Prostate gland (tissue), 2 donors: ENCODE measurements around the gene DGKE. TPM values are rescaled to one million over a fixed set of nuclear protein-coding genes. Genes with fewer than 3 reads are reported as not detected.

ENCODE experiments used
- DNase-seq: peaks from one replicate; pipeline ENCODE4 v3.0.0-alpha.2; 2019; ENCODE audit warnings: low spot score
- H3K27ac ChIP-seq, 2 donors: fragments of 200-600 bp; sonication (generic); 2 replicates each; pipeline ENCODE4 v1.5.1; 2017 to 2019
- H3K27me3 ChIP-seq: fragments of 200-600 bp; sonication (generic); replicated peaks from 2 replicates; pipeline ENCODE4 v1.5.1; 2019; ENCODE audit not compliant: insufficient read depth
- H3K36me3 ChIP-seq, 2 donors: fragments of 200-600 bp; sonication (generic); 1 replicate in 1 of 2; 2 replicates in 1 of 2; pipeline versions ENCODE4 v1.5.1 to v1.8.1; 2017 to 2019
- H3K4me1 ChIP-seq: fragments of 200-600 bp; sonication (generic); replicated peaks from 2 replicates; pipeline ENCODE4 v1.5.1; 2019
- H3K4me3 ChIP-seq, 2 donors: fragments of 200-600 bp; sonication (generic); 2 replicates each; pipeline ENCODE4 v1.5.1; 2017 to 2019
- H3K9me3 ChIP-seq: fragments of 200-600 bp; sonication (generic); 2 replicates; pipeline ENCODE4 v1.5.1; 2017
- POLR2A ChIP-seq: fragments of 450-650 bp; IDR thresholded peaks from one replicate; pipeline ENCODE4 v1.6.1; 2016; ENCODE audit warnings: antibody characterized with exemption, mild to moderate bottlenecking
- POLR2AphosphoS5 ChIP-seq: sonication (generic); formaldehyde crosslinking; IDR thresholded peaks from one replicate; pipeline ENCODE4 v1.6.1; 2017; ENCODE audit warnings: antibody characterized with exemption
- WGBS: methylation state at CpG from one replicate; pipeline ENCODE4 v1.1.5; 2018; 5-methylcytosine and 5-hydroxymethylcytosine counted together
- intact Hi-C: fragments of 100-400 bp; cut with DNase I; formaldehyde crosslinking; loops from one replicate; pipeline ENCODE4 v1.14.2; 2022
- total RNA-seq, 2 donors: library from RNA; depleted of rRNA; stranded (reverse); fragments of >200 nt; gene quantifications; one replicate each; pipeline ENCODE4 v1.1.0, GENCODE V29; 2016
- TF ChIP-seq, protein P1 (sequence below), 4 experiments: fragments of 200-600 bp in 2 of 4; fragments of 450-650 bp in 2 of 4; sonication (generic) in 2 of 4; IDR thresholded peaks; 1 replicate in 3 of 4; 2 replicates in 1 of 4; pipeline ENCODE4 v1.5.1; 2016 to 2019; ENCODE audit warnings: antibody characterized with exemption in 4 of 4, mild to moderate bottlenecking in 2 of 4, moderate library complexity in 2 of 4

The DGKE gene
- total RNA-seq, 2 donors from 2014 or later, result 7.7 to 13.3 TPM

DNA sequence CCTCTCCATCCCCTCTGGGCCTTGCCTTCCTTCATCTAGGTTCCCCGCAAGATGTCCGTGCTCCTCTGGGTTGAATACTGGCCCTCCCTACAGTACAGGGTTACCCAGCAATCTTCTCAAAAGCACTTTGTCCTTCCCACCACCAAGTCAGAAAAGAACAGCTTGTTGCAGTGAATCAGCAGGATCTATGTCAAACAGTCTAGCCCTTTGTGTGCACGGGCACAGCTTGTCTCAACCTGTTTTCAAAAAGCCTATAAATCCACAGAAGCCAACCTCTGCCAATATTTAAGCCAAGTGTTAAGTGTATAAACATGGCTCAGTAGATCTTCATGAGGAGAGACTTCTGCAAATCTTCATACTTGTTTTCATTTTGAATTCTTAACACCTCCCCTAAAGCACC, 25.4 kb upstream of the DGKE start:
- peak; percentile 86 for DNase-seq
- 15% methylated on average over 3 of the region's 3 CpGs for WGBS
- Histone ChIP-seq H3K36me3 (no peaks in the 10 kb centered on the region), H3K27me3 (no peaks in the 10 kb centered on the region), H3K4me1 (peaks cover 23% of the 10 kb centered on the region), H3K4me3 (no peak overlapping the region), H3K9me3 (no peaks in the 10 kb centered on the region), H3K27ac (peak overlapping the region; percentile 72 to 74)
- TF ChIP-seq POLR2A (no peak), POLR2AphosphoS5 (peak; percentile 97)
- intact Hi-C loops, result no loop called here

DNA sequence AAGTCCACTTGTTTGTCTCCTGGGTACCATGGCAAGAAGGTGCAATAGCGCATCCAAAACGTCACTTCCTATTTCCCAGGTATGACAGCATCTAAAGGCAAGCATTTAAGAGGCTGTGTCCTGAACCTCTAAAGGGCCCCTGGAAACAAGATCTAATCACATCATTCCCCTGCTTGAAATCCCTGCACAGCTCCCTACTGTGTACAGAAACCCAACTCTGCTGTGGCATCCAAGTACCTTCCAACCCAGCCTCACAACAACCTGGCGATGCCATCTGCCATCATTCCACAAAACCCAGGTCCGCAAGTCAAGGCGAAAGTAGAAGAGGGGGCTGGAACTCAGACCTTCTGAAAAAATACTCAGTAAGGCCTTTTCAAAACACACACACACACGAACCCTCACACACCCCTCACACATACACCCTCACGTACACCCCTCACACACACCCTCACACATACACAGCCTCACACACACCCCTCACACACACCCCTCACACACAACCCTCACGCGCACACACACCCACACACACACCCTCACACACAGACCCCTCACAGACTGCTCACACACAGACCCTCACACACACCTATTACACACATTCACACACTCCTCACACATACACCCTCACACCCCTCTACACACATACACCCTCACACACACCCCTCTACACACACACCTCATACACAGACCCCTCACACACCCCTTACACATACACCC, 24.7 kb upstream of the DGKE start:
- peak overlapping the region in 1 of 2 donors; percentile 38 for H3K27ac ChIP-seq
- no peak for DNase-seq
- H3K9me3 ChIP-seq, result no peaks in the 10 kb centered on the region
- WGBS, result 90% methylated on average over 9 of the region's 9 CpGs
- H3K4me1 ChIP-seq, result peaks cover 21% of the 10 kb centered on the region
- intact Hi-C loops, result no loop called here
- no peak for TF ChIP-seq POLR2AphosphoS5
- H3K27me3 ChIP-seq, result no peaks in the 10 kb centered on the region
- H3K4me3 ChIP-seq, result no peak overlapping the region
- H3K36me3 ChIP-seq, result no peaks in the 10 kb centered on the region

DNA sequence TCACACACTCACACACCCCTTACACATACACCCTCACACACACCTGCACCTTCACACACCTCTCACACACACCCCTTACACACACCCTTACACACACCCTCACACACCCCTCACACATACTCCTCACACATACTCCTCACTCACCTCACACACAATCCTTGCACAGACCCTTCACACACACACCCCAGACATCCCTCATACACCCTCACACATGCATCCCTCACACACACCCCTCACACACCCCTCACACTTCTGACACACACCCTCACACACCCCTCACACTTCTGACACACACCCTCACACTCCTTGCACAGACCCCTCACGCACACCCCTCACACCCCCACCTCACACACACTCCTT, 24.2 kb upstream of the DGKE start:
- Histone ChIP-seq H3K27ac (no peak overlapping the region), H3K9me3 (no peaks in the 10 kb centered on the region), H3K4me3 (no peak overlapping the region), H3K27me3 (no peaks in the 10 kb centered on the region), H3K36me3 (no peaks in the 10 kb centered on the region), H3K4me1 (peaks cover 16% of the 10 kb centered on the region)
- no peak for DNase-seq
- TF ChIP-seq, protein P1, sequence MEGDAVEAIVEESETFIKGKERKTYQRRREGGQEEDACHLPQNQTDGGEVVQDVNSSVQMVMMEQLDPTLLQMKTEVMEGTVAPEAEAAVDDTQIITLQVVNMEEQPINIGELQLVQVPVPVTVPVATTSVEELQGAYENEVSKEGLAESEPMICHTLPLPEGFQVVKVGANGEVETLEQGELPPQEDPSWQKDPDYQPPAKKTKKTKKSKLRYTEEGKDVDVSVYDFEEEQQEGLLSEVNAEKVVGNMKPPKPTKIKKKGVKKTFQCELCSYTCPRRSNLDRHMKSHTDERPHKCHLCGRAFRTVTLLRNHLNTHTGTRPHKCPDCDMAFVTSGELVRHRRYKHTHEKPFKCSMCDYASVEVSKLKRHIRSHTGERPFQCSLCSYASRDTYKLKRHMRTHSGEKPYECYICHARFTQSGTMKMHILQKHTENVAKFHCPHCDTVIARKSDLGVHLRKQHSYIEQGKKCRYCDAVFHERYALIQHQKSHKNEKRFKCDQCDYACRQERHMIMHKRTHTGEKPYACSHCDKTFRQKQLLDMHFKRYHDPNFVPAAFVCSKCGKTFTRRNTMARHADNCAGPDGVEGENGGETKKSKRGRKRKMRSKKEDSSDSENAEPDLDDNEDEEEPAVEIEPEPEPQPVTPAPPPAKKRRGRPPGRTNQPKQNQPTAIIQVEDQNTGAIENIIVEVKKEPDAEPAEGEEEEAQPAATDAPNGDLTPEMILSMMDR (IDR thresholded peaks at IDR 0.05), result no peak
- TF ChIP-seq POLR2A (no peak), POLR2AphosphoS5 (no peak)
- intact Hi-C loops, result no loop called here
- 83% methylated on average over 1 of the region's 1 CpG for WGBS

DNA sequence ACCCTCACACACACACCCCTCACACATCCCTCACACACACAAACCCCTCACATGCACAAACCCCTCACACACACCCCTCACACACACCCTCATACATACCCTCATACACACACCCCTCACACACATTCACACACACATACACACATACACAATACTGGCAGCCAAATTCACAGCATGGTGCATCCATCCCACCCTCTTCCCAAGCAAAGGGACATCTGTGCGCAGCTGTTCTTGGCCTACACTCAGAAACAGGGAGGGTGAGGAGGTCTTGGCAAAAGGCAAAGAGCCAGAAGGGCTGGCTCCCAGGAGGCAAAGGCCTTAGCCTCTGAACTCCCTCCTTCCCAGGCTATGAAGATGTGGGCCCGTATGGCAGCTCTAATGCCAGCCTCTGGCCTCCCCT, 23.6 kb upstream of the DGKE start:
- H3K9me3 ChIP-seq, result no peaks in the 10 kb centered on the region
- 85% methylated on average over 2 of the region's 2 CpGs for WGBS
- H3K36me3 ChIP-seq, result no peaks in the 10 kb centered on the region
- TF ChIP-seq POLR2A (no peak), POLR2AphosphoS5 (no peak)
- TF ChIP-seq, protein P1 (IDR thresholded peaks at IDR 0.05), result no peak
- no peak for DNase-seq
- H3K4me1 ChIP-seq, result peaks cover 13% of the 10 kb centered on the region
- no peak overlapping the region for H3K4me3 ChIP-seq
- H3K27ac ChIP-seq, result no peak overlapping the region
- no peaks in the 10 kb centered on the region for H3K27me3 ChIP-seq
- intact Hi-C loops, result no loop called here

DNA sequence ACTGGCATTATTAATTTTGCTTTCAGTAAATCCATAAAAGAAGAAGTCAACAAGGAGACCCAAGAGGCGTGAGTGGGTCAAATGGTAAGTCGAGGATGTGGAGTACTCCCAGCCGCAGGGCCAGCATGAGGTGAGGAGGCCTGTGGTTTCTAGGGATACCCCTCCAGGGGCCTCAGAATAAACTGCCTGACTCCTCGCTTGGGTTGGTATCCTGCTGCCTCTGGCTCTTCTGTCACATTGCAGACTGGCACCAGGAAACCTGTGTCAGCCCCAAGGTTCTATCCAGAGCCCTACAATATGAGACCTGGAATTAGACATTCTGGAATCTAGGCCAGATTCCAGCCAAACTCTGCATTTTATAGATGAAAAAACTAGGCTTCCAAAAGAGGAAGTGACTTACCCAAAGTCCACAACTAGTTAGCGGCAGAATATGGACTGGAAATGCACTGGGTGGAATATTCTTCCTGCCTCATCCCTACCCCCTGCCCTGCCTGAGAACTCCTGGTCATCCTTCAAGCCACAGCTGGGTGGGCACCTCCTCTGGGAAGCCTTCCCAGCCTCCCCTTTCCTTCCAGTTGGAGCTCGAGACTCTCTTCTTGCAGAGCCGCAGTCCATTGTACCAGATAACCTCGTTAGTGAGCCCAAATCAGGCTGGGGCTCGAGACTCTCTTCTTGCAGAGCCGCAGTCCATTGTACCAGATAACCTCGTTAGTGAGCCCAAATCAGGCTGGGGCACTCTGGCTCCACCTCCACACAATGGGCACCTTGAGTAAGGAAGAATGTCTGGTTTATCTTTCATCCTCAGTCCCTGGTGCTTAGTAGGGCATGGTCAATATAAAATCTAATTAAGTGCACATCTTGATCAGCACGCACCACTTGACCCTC, 22.8 kb upstream of the DGKE start:
- Histone ChIP-seq H3K27ac (no peak overlapping the region), H3K27me3 (no peaks in the 10 kb centered on the region), H3K4me3 (no peak overlapping the region), H3K36me3 (no peaks in the 10 kb centered on the region), H3K9me3 (no peaks in the 10 kb centered on the region), H3K4me1 (peaks cover 12% of the 10 kb centered on the region)
- no peak for DNase-seq
- WGBS, result 88% methylated on average over 12 of the region's 12 CpGs
- intact Hi-C loops, result no loop called here
- TF ChIP-seq POLR2A (no peak), POLR2AphosphoS5 (no peak)
- TF ChIP-seq, protein P1 (IDR thresholded peaks at IDR 0.05), result no peak
